HL-60 (cell line): ENCODE measurements around the gene GRK5.

ENCODE experiments used
- DNase-seq, 2 experiments: peaks; one replicate each; pipeline ENCODE4 v3.0.0-alpha.2; 2010 to 2020; ENCODE audit warnings: low read depth in 1 of 2, low spot score in 1 of 2
- H3K27ac ChIP-seq: fragments of 250-450 bp; sonication (Bioruptor Pico); replicated peaks from 2 replicates; pipeline ENCODE4 v1.5.1; 2020; ENCODE audit warnings: mild to moderate bottlenecking, moderate library complexity
- H3K27me3 ChIP-seq: fragments of 250-450 bp; sonication (Bioruptor Pico); 2 replicates; pipeline ENCODE4 v1.5.1; 2021; ENCODE audit warnings: mild to moderate bottlenecking, moderate library complexity; ENCODE audit not compliant: insufficient read depth, poor library complexity, severe bottlenecking
- H3K4me3 ChIP-seq: replicated peaks from 2 replicates; pipeline ENCODE4 v1.5.1; 2011; ENCODE audit warnings: mild to moderate bottlenecking, control low read depth, low read length; ENCODE audit not compliant: insufficient read depth
- CTCF ChIP-seq: IDR thresholded peaks from one replicate; pipeline ENCODE4 v1.5.1; 2011; ENCODE audit warnings: low read length, control low read depth, inconsistent platforms; ENCODE audit not compliant: insufficient read depth
- GABPA ChIP-seq: IDR thresholded peaks from 2 replicates; pipeline ENCODE4 v1.6.1; 2012; ENCODE audit warnings: low read depth
- POLR2AphosphoS5 ChIP-seq: IDR thresholded peaks from 2 replicates; pipeline ENCODE4 v1.6.1; 2012; ENCODE audit warnings: low read depth
- REST ChIP-seq: IDR thresholded peaks from 2 replicates; pipeline ENCODE4 v1.6.1; 2012; ENCODE audit warnings: low read depth; ENCODE audit not compliant: insufficient replicate concordance
- SPI1 ChIP-seq: IDR thresholded peaks from 2 replicates; pipeline ENCODE4 v1.6.1; 2012; ENCODE audit warnings: low read depth, mild to moderate bottlenecking, borderline replicate concordance

The GRK5 gene

GRCh38 chr10:119478111-119478802 lies 270.9 kb downstream of the GRK5 start:
- Histone ChIP-seq H3K4me3 (no peak overlapping the region), H3K27ac (no peak overlapping the region)
- peak in 1 of 2 experiments; percentile 22 for DNase-seq

GRCh38 chr10:119478811-119479341 lies 271.5 kb downstream of the GRK5 start:
- H3K27me3 ChIP-seq, result no peaks in the 10 kb centered on the region
- no peak overlapping the region for H3K4me3 ChIP-seq
- no peak for DNase-seq
- no peak overlapping the region for H3K27ac ChIP-seq
- TF ChIP-seq SPI1, result no peak
- no peak for TF ChIP-seq CTCF

More at GRCh38 chr10:119478111-119478802, 270.9 kb downstream of the GRK5 start:
- TF ChIP-seq REST (no peak), POLR2AphosphoS5 (no peak), CTCF (no peak), GABPA (no peak), SPI1 (no peak)
- no peaks in the 10 kb centered on the region for H3K27me3 ChIP-seq

GRCh38 chr10:119479532-119479931 lies 272.2 kb downstream of the GRK5 start:
- Histone ChIP-seq H3K4me3 (no peak overlapping the region), H3K27ac (no peak overlapping the region), H3K27me3 (no peaks in the 10 kb centered on the region)
- TF ChIP-seq POLR2AphosphoS5 (no peak), SPI1 (no peak), CTCF (no peak), REST (no peak), GABPA (no peak)
- no peak for DNase-seq

- no peak for DNase-seq
- H3K4me3 ChIP-seq, result no peak overlapping the region
- H3K27me3 ChIP-seq, result no peaks in the 10 kb centered on the region
- no peak overlapping the region for H3K27ac ChIP-seq
- TF ChIP-seq REST (no peak), CTCF (no peak), GABPA (no peak), SPI1 (no peak), POLR2AphosphoS5 (no peak)
These were observed 273.3 kb downstream of the GRK5 start for GRCh38 chr10:119480667-119481066.
